AG09319 (cell line): Measurements from ENCODE around the gene PRTFDC1.
A peak's percentile ranks its signal among the peaks of the same experiment; 100 is the strongest.
"Not testable (repeated sequence)": the region's sequence is repeated elsewhere in the genome, so short reads cannot be mapped to it uniquely, and the experiment has no call there.

Experiments used
- DNase-seq: peaks from one replicate; pipeline ENCODE4 v3.0.0-alpha.2; 2010; ENCODE audit warnings: low read depth; ENCODE audit errors: extremely low read depth
- TF ChIP-seq, protein P1 (sequence below): IDR thresholded peaks from 2 replicates; pipeline ENCODE4 v1.5.1; 2011; ENCODE audit warnings: low read depth, mild to moderate bottlenecking, inconsistent platforms, low read length, moderate library complexity

The PRTFDC1 gene

DNA sequence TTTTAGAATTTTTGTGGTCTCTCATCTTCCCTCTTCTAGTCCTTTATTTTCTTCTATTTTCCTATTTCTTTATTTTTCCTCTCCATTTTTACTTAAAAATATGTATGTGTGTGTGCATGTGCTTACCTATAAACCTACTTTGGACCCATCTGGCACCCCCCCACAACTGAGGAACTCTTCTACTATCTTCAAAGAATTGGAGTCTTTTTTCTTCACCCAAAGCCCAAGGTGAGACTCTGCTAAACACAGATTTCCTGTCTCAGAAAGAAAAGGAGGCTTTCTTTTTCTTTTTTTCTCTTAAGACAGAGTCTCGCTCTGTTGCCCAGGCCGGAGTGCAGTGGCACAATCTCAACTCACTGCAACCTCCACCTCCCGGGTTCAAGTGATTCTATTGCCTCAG, 24.2 kb downstream of the PRTFDC1 start:
- TF ChIP-seq, protein P1, sequence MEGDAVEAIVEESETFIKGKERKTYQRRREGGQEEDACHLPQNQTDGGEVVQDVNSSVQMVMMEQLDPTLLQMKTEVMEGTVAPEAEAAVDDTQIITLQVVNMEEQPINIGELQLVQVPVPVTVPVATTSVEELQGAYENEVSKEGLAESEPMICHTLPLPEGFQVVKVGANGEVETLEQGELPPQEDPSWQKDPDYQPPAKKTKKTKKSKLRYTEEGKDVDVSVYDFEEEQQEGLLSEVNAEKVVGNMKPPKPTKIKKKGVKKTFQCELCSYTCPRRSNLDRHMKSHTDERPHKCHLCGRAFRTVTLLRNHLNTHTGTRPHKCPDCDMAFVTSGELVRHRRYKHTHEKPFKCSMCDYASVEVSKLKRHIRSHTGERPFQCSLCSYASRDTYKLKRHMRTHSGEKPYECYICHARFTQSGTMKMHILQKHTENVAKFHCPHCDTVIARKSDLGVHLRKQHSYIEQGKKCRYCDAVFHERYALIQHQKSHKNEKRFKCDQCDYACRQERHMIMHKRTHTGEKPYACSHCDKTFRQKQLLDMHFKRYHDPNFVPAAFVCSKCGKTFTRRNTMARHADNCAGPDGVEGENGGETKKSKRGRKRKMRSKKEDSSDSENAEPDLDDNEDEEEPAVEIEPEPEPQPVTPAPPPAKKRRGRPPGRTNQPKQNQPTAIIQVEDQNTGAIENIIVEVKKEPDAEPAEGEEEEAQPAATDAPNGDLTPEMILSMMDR: no peak
- DNase-seq: no peak

GRCh38 chr10:24926557-24926956, 25.8 kb downstream of the PRTFDC1 start:
- TF ChIP-seq, protein P1: no peak

DNA sequence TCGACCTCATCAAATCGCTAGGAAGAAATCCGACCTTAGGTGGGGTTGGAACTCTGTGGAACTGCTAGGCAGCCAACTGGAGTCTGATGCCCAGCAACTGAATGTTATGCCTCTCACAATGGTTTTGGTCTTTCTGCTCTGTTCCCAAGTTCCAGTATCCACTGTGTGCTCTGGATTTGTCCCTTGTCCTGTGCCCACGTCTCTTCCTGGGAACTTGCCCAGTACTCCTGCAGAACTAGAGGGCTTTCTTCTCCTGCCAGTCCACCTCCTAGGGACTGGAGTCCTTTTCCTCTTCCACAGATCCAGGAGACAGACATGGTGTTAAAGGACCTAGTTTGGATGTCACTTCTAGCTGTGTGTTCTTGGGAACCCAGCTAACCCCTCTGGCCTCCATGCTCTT, 26.6 kb downstream of the PRTFDC1 start:
- no peak for DNase-seq
- TF ChIP-seq, protein P1: no peak

More at GRCh38 chr10:24926557-24926956, 25.8 kb downstream of the PRTFDC1 start:
- DNase-seq: no peak

GRCh38 chr10:24924483-24924882, 27.9 kb downstream of the PRTFDC1 start:
- not testable (repeated sequence) for DNase-seq

DNA sequence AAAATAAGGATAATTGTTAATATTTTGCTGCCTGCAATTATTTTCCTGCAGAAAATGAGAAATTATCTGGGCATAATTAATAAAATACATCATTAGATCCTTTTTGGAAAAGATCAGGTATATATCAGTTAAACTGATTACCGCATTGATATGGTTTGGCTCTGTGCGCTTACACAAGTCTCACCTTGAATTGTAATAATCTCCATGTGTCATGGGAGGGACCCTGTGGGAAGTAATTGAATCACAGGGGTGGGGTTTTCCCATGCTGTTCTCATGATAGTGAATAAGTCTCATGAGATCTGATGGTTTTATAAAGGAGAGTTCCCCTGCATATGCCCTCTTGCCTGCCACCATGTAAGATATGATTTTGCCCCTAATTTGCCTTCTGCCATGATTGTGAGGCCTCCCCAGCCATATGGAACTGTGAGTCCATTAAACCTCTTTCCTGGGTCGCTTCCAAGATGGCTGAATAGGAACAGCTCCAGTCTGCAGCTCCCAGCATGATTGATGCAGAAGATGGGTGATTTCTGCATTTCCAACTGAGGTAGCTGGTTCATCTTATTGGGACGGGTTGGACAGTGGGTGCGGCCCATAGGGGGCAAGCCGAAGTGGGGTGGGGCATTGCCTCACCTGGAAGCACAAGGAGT, 30.1 kb downstream of the PRTFDC1 start:
- not testable (repeated sequence) for DNase-seq

DNA sequence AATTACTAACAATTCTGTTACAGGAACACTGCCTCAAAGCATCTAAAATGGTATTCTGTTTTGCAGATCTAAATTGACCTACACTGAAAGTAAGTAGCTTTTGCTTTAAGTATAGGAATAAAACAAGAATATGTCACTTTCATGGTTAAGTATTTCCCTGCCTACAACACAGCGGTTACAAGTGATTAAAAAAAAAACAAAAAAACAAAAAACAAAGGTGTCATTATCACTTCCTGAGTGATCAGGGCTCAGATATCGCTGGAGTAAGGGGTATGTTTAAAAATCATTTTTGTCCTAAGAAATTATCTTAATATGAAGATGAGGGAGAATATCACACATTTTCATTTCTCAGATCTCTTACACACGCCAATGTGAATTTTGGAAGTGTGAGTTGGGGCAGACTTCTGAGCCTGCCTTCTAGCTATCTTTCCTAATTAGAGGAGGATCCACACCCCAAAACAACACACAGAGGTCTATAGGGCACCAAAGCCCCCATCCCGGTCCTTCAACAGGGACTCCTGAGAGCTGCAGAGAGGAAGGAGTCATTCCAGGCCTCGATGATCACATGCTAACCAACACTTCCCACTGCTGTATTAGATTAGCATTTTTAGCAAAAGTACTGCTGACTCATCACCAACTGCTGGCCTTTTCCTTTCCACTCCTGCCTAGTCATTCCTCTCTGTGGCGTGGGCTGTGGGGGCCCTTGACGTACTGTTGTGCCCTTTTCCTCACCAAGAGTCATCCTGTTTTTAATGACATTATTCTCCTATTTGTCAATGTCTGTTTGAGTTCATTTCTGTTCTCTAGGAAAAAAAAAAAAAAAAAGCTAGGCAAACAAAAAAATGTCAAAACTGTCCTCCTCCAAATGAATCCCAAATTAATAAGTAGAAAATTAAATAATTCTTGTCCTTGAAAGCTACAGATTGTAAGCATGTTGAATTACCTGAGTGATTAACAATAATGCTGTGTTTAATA, 31.2 kb downstream of the PRTFDC1 start:
- peak; percentile 84 for DNase-seq
- TF ChIP-seq, protein P1: no peak

DNA sequence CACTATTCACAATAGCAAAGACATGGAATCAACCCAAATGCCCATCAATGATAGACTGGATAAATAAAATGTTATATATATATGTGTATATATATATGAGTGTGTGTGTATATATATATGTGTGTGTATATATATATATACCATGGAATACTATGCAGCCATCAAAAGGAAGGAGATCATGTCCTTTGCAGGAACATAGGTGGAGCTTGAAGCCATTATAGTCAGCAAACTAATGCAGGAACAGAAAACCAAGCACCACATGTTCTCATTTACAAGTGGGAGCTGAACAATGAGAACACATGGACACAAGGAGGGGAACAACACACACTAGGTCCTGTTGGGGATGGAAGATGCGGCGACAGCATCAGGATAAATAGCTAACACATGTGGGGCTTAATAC, 32.2 kb downstream of the PRTFDC1 start:
- DNase-seq: not testable (repeated sequence)

DNA sequence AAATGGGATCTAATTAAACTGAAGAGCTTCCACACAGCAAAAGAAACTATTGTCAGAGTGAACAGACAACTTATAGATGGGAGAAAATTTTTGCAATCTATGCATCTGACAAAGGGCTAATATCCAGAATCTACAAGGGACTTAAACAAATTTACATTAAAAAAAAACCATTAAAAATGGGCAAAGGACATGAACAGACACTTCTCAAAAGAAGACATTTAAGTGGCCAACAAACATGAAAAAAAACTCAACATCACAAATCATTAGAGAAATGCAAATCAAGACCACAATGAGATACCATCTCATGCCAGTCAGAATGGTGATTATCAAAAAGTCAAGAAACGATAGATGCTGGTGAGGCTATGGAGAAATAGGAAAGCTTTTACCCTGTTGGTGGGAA, 32.8 kb downstream of the PRTFDC1 start:
- DNase-seq: not testable (repeated sequence)

- no peak for DNase-seq
- TF ChIP-seq, protein P1: no peak
Measured at GRCh38 chr10:24917979-24918378, 34.4 kb downstream of the PRTFDC1 start.
